ENCODE measurements around the gene SRRT.

DNA sequence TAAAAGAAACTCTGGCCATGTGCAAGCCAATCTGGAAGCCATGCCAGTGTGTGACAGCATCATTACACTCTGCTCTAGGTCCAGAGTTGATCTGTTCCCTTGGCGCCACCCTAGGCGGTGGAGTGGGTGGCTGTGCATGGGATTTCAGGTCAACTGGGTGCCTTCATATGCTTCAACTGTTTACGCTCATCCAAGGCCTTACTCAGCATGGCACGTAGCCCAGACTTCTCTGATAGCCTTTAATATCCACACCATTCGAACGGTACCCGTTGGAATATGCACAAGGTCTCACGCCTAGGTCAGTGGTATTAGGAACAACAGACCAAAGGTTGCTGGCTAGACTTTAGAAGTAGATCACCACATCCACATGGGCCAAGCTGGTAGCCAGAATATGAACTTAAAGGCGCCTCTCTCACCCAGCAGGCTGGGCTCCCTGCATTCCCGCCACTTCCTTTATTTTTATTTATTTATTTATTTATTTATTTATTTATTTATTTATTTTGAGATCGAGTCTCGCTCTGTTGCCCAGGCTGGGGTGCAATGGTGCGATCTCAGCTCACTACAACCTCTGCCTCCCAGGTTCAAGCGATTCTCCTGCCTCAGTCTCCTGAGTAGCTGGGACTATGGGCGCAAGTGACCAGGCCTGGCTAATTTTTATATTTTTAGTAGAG lies 39.4 kb downstream of the SRRT start:
- TF ChIP-seq SUZ12 (IDR thresholded peaks at IDR 0.05; ENCODE audit: extremely low read depth, insufficient read depth, insufficient read length): no peak
- TF ChIP-seq ZNF274 (IDR thresholded peaks at IDR 0.05; ENCODE audit: low read depth, low read length): no peak
- no peak for TF ChIP-seq YY1 (IDR thresholded peaks at IDR 0.05; ENCODE audit: insufficient read depth, insufficient read length)

Measured in NT2/D1 (cell line).